ENCODE results near the gene RPTOR. TPM values are rescaled to one million over a fixed set of nuclear protein-coding genes. Genes with fewer than 3 reads are reported as not detected.

The RPTOR gene
- total RNA-seq, 1 donor from 2014 or later = 32.0 TPM

GRCh38 chr17:80917716-80918560 is 373.3 kb downstream of the RPTOR start:
- H3K27ac ChIP-seq (ENCODE audit: low read depth, low read length) = no peak overlapping the region
- Mint-ChIP-seq H3K4me3 (ENCODE audit: unreplicated experiment) (no peak overlapping the region), H3K27me3 (ENCODE audit: low read depth, unreplicated experiment) (no peaks in the 10 kb centered on the region)

DNA sequence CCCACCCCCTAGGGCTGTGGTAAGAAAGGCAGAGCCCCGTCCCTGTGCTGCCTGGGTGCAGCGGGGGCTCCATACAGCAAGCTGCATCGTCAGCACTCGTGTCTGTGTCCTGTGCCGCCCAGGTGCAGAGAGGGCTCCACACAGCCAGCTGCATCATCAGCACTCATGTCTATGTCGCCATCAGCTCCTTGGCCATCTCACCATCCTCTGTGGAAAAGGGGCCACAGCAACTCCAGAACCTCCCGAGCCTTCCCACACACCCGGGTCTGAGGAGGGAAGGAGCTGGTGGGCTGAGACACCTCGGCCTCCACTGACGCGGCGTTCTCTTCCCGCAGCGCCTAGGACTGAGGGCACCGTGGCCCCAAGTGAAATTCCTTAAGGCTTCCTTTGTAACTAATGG is 374.1 kb downstream of the RPTOR start:
- FAIRE-seq (no peak), DNase-seq (ENCODE audit: low read depth) (no peak)
- TF ChIP-seq CTCF (IDR thresholded peaks at IDR 0.05; ENCODE audit: insufficient read depth, low read depth, low read length) = no peak
- TF ChIP-seq EZH2 (IDR thresholded peaks at IDR 0.05; ENCODE audit: insufficient read depth, low read length) = no peak
- Histone ChIP-seq H3K27me3 (ENCODE audit: insufficient read depth, low read length) (no peaks in the 10 kb centered on the region), H3K9ac (ENCODE audit: low read length) (no peak overlapping the region), H3K36me3 (ENCODE audit: insufficient read depth, low read length) (no peaks in the 10 kb centered on the region), H3K9me3 (ENCODE audit: insufficient read depth, low read depth, low read length) (peaks cover 6% of the 10 kb centered on the region), H3K4me2 (ENCODE audit: low read length) (no peak overlapping the region), H3K79me2 (ENCODE audit: insufficient read depth, low read length) (no peaks in the 10 kb centered on the region), H3K27ac (ENCODE audit: low read depth, low read length) (peak overlapping the region; percentile 34), H4K20me1 (ENCODE audit: insufficient read depth, low read length) (no peaks in the 10 kb centered on the region), H2AFZ (ENCODE audit: low read depth, low read length) (no peak overlapping the region), H3K4me1 (ENCODE audit: insufficient read depth, low read length) (peaks cover 21% of the 10 kb centered on the region), H3K4me3 (ENCODE audit: insufficient read depth, low read depth, low read length) (no peak overlapping the region)
- H3K4me3 Mint-ChIP-seq (ENCODE audit: unreplicated experiment) = no peak overlapping the region
- H3K27ac Mint-ChIP-seq (ENCODE audit: unreplicated experiment) = no peak overlapping the region
- H3K27me3 Mint-ChIP-seq (ENCODE audit: low read depth, unreplicated experiment) = no peaks in the 10 kb centered on the region
- peaks cover 22% of the 10 kb centered on the region for H3K36me3 Mint-ChIP-seq (ENCODE audit: low read depth, unreplicated experiment)
- no peaks in the 10 kb centered on the region for H3K4me1 Mint-ChIP-seq (ENCODE audit: low read depth, unreplicated experiment)
- peaks cover 3% of the 10 kb centered on the region for H3K9me3 Mint-ChIP-seq (ENCODE audit: unreplicated experiment)

More at GRCh38 chr17:80917716-80918560, 373.3 kb downstream of the RPTOR start:
- H3K9ac ChIP-seq (ENCODE audit: low read length) = no peak overlapping the region
- Mint-ChIP-seq H3K36me3 (ENCODE audit: low read depth, unreplicated experiment) (peaks cover 24% of the 10 kb centered on the region), H3K4me1 (ENCODE audit: low read depth, unreplicated experiment) (no peaks in the 10 kb centered on the region), H3K9me3 (ENCODE audit: unreplicated experiment) (peaks cover 3% of the 10 kb centered on the region), H3K27ac (ENCODE audit: unreplicated experiment) (no peak overlapping the region)
- no peaks in the 10 kb centered on the region for H4K20me1 ChIP-seq (ENCODE audit: insufficient read depth, low read length)
- FAIRE-seq (no peak), DNase-seq (ENCODE audit: low read depth) (no peak)
- TF ChIP-seq EZH2 (IDR thresholded peaks at IDR 0.05; ENCODE audit: insufficient read depth, low read length) (no peak), CTCF (IDR thresholded peaks at IDR 0.05; ENCODE audit: insufficient read depth, low read depth, low read length) (no peak)
- peaks cover 21% of the 10 kb centered on the region for H3K4me1 ChIP-seq (ENCODE audit: insufficient read depth, low read length)
- no peak overlapping the region for H3K4me3 ChIP-seq (ENCODE audit: insufficient read depth, low read depth, low read length)
- no peaks in the 10 kb centered on the region for H3K79me2 ChIP-seq (ENCODE audit: insufficient read depth, low read length)
- no peaks in the 10 kb centered on the region for H3K36me3 ChIP-seq (ENCODE audit: insufficient read depth, low read length)
- no peak overlapping the region for H3K4me2 ChIP-seq (ENCODE audit: low read length)
- peaks cover 6% of the 10 kb centered on the region for H3K9me3 ChIP-seq (ENCODE audit: insufficient read depth, low read depth, low read length)
- H2AFZ ChIP-seq (ENCODE audit: low read depth, low read length) = no peak overlapping the region
- H3K27me3 ChIP-seq (ENCODE audit: insufficient read depth, low read length) = no peaks in the 10 kb centered on the region
